Neural progenitor cell (in vitro differentiated cells): ENCODE results near the gene CDH20. TPM values are rescaled to one million over a fixed set of nuclear protein-coding genes. Genes with fewer than 3 reads are reported as not detected.
A peak's percentile ranks its signal among the peaks of the same experiment; 100 is the strongest.

Source experiments
- DNase-seq: peaks from one replicate; pipeline ENCODE4 v3.0.0-alpha.2; 2016; ENCODE audit warnings: low spot score
- H2AFZ ChIP-seq: fragments of 200-600 bp; sonication (generic); replicated peaks from 2 replicates; pipeline ENCODE4 v1.6.1; 2016; ENCODE audit warnings: antibody characterized with exemption
- H3F3A ChIP-seq: fragments of 200-600 bp; sonication (generic); 2 replicates; pipeline ENCODE4 v1.6.1; 2016; ENCODE audit warnings: antibody characterized with exemption, low read depth
- H3K27ac ChIP-seq: fragments of 200-600 bp; sonication (generic); 2 replicates; pipeline ENCODE4 v1.5.1; 2016; ENCODE audit warnings: mild to moderate bottlenecking
- H3K27me3 ChIP-seq: fragments of 200-600 bp; sonication (generic); 2 replicates; pipeline ENCODE4 v1.6.1; 2016; ENCODE audit warnings: mild to moderate bottlenecking, moderate library complexity
- H3K36me3 ChIP-seq: fragments of 200-600 bp; sonication (generic); 2 replicates; pipeline ENCODE4 v1.5.1; 2016
- H3K4me1 ChIP-seq: fragments of 200-600 bp; sonication (generic); 2 replicates; pipeline ENCODE4 v1.6.1; 2016; ENCODE audit warnings: mixed run types
- H3K4me2 ChIP-seq: fragments of 200-600 bp; sonication (generic); 2 replicates; pipeline ENCODE4 v1.6.1; 2016
- H3K4me3 ChIP-seq: fragments of 200-600 bp; sonication (generic); 2 replicates; pipeline ENCODE4 v1.5.1; 2016
- H3K79me2 ChIP-seq: fragments of 200-600 bp; sonication (generic); 2 replicates; pipeline ENCODE4 v1.6.1; 2016; ENCODE audit warnings: low read depth
- H3K9ac ChIP-seq: fragments of 200-600 bp; sonication (generic); 2 replicates; pipeline ENCODE4 v1.6.1; 2016
- H3K9me3 ChIP-seq: fragments of 200-600 bp; sonication (generic); 2 replicates; pipeline ENCODE4 v1.5.1; 2016; ENCODE audit warnings: low read depth
- H4K20me1 ChIP-seq: fragments of 200-600 bp; sonication (generic); 2 replicates; pipeline ENCODE4 v1.6.1; 2016; ENCODE audit warnings: low read depth
- H3K27ac Mint-ChIP-seq: 3 replicates; pipeline ENCODE4 v1.8.0; 2021; ENCODE audit warnings: mixed read lengths
- H3K27me3 Mint-ChIP-seq: 2 replicates; pipeline ENCODE4 v1.8.0; 2022; ENCODE audit warnings: low read depth, mild to moderate bottlenecking, inconsistent platforms, moderate library complexity, mixed read lengths; ENCODE audit not compliant: insufficient read depth
- H3K36me3 Mint-ChIP-seq: 3 replicates; pipeline ENCODE4 v1.8.0; 2021; ENCODE audit warnings: mixed read lengths
- H3K4me1 Mint-ChIP-seq: 3 replicates; pipeline ENCODE4 v1.8.0; 2021; ENCODE audit warnings: mixed read lengths
- H3K4me3 Mint-ChIP-seq: 3 replicates; pipeline ENCODE4 v1.8.0; 2021; ENCODE audit warnings: mild to moderate bottlenecking, moderate library complexity, mixed read lengths
- H3K9me3 Mint-ChIP-seq: 3 replicates; pipeline ENCODE4 v1.8.0; 2020; ENCODE audit warnings: mixed read lengths
- CTCF ChIP-seq: fragments of 200-600 bp; sonication (generic); IDR thresholded peaks from 2 replicates; pipeline ENCODE4 v1.5.1; 2017; ENCODE audit warnings: antibody characterized with exemption, mild to moderate bottlenecking
- EZH2 ChIP-seq: fragments of 200-600 bp; sonication (generic); IDR thresholded peaks from 2 replicates; pipeline ENCODE4 v1.6.1; 2017; ENCODE audit warnings: antibody characterized with exemption, mild to moderate bottlenecking, moderate library complexity
- EZH2phosphoT487 ChIP-seq: fragments of 200-600 bp; sonication (generic); IDR thresholded peaks from 2 replicates; pipeline ENCODE4 v1.6.1; 2017; ENCODE audit warnings: antibody characterized with exemption
- total RNA-seq: library from RNA; depleted of rRNA; stranded (reverse); fragments of >200 nt; gene quantifications from 2 replicates; pipeline ENCODE4 v1.2.3, GENCODE V29; 2015; ENCODE audit warnings: low replicate concordance

The CDH20 gene
- total RNA-seq, 1 donor from 2014 or later = 1.6 TPM

GRCh38 chr18:61371111-61371510 is 37.9 kb downstream of the CDH20 start:
- TF ChIP-seq CTCF (no peak), EZH2 (no peak), EZH2phosphoT487 (no peak)
- Mint-ChIP-seq H3K36me3 (no peaks in the 10 kb centered on the region), H3K9me3 (no peaks in the 10 kb centered on the region), H3K4me3 (no peak overlapping the region), H3K27ac (no peak overlapping the region), H3K4me1 (peaks cover 8% of the 10 kb centered on the region), H3K27me3 (no peaks in the 10 kb centered on the region)
- no peak overlapping the region for H3K4me3 ChIP-seq
- H3K4me1 ChIP-seq = no peaks in the 10 kb centered on the region
- H3K9ac ChIP-seq = no peak overlapping the region
- no peaks in the 10 kb centered on the region for H3K79me2 ChIP-seq
- H3K9me3 ChIP-seq = no peaks in the 10 kb centered on the region
- H3K27ac ChIP-seq = no peak overlapping the region
- H4K20me1 ChIP-seq = no peaks in the 10 kb centered on the region
- no peaks in the 10 kb centered on the region for H3K36me3 ChIP-seq
- no peak for DNase-seq
- H3K27me3 ChIP-seq = no peaks in the 10 kb centered on the region
- no peaks in the 10 kb centered on the region for H3F3A ChIP-seq
- H2AFZ ChIP-seq = no peak overlapping the region
- H3K4me2 ChIP-seq = no peak overlapping the region

GRCh38 chr18:61379827-61380226 is 46.6 kb downstream of the CDH20 start:
- Histone ChIP-seq H3K79me2 (no peaks in the 10 kb centered on the region), H3K9ac (no peak overlapping the region), H3K36me3 (no peaks in the 10 kb centered on the region), H3K27ac (no peak overlapping the region), H3K4me2 (no peak overlapping the region), H3K4me3 (no peak overlapping the region), H3K9me3 (no peaks in the 10 kb centered on the region), H3K4me1 (no peaks in the 10 kb centered on the region), H4K20me1 (no peaks in the 10 kb centered on the region), H2AFZ (peak overlapping the region; percentile 32), H3F3A (no peaks in the 10 kb centered on the region), H3K27me3 (no peaks in the 10 kb centered on the region)
- H3K36me3 Mint-ChIP-seq = no peaks in the 10 kb centered on the region
- H3K27me3 Mint-ChIP-seq = no peaks in the 10 kb centered on the region
- H3K27ac Mint-ChIP-seq = no peak overlapping the region
- TF ChIP-seq CTCF (no peak), EZH2 (no peak), EZH2phosphoT487 (no peak)
- H3K9me3 Mint-ChIP-seq = no peaks in the 10 kb centered on the region
- H3K4me1 Mint-ChIP-seq = no peaks in the 10 kb centered on the region
- H3K4me3 Mint-ChIP-seq = no peak overlapping the region
- DNase-seq = no peak

- H3K4me3 ChIP-seq = no peak overlapping the region
- H3K4me1 ChIP-seq = no peaks in the 10 kb centered on the region
- H3K27me3 Mint-ChIP-seq = no peaks in the 10 kb centered on the region
- H3K36me3 ChIP-seq = no peaks in the 10 kb centered on the region
- no peak for DNase-seq
- H3K9me3 Mint-ChIP-seq = no peaks in the 10 kb centered on the region
- no peak overlapping the region for H3K4me3 Mint-ChIP-seq
- no peaks in the 10 kb centered on the region for H3K79me2 ChIP-seq
- no peaks in the 10 kb centered on the region for H3K27me3 ChIP-seq
- H3K4me1 Mint-ChIP-seq = peaks cover 13% of the 10 kb centered on the region
- no peak overlapping the region for H3K27ac Mint-ChIP-seq
- H2AFZ ChIP-seq = no peak overlapping the region
- no peak overlapping the region for H3K4me2 ChIP-seq
- H4K20me1 ChIP-seq = no peaks in the 10 kb centered on the region
- TF ChIP-seq EZH2phosphoT487 = no peak
- no peak for TF ChIP-seq CTCF
- no peak for TF ChIP-seq EZH2
- no peaks in the 10 kb centered on the region for H3K9me3 ChIP-seq
- H3K9ac ChIP-seq = no peak overlapping the region
- H3K27ac ChIP-seq = no peak overlapping the region
- H3F3A ChIP-seq = no peaks in the 10 kb centered on the region
- no peaks in the 10 kb centered on the region for H3K36me3 Mint-ChIP-seq
Observed at GRCh38 chr18:61388010-61388409, 54.8 kb downstream of the CDH20 start.

DNA sequence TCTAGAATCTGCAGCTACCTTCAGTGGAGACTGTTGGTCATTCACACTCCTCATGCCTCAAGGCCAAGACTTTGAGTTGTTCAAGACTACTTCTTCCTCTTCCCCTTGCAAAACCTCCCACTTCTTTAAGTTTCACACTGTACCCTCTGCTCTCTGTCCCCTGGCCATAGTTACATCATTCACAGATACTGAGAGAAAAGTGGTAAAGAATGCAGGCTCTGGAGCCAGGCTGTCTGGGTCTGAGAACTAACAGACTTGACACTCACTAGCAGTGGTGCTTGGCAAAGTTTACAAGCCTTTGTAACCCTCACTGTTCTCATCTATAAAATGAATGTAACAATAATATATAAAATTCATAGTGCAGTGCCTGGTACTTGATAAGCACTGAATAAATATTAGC is 61.8 kb downstream of the CDH20 start:
- Mint-ChIP-seq H3K4me3 (no peak overlapping the region), H3K27me3 (no peaks in the 10 kb centered on the region), H3K36me3 (no peaks in the 10 kb centered on the region), H3K9me3 (no peaks in the 10 kb centered on the region), H3K27ac (no peak overlapping the region), H3K4me1 (peaks cover 26% of the 10 kb centered on the region)
- no peak for DNase-seq
- Histone ChIP-seq H4K20me1 (no peaks in the 10 kb centered on the region), H3K9me3 (no peaks in the 10 kb centered on the region), H3K79me2 (no peaks in the 10 kb centered on the region), H3K4me2 (no peak overlapping the region), H3K36me3 (no peaks in the 10 kb centered on the region), H3K27ac (no peak overlapping the region), H3K9ac (no peak overlapping the region), H3K4me3 (no peak overlapping the region), H3K4me1 (peaks cover 2% of the 10 kb centered on the region), H3K27me3 (no peaks in the 10 kb centered on the region), H2AFZ (no peak overlapping the region), H3F3A (no peaks in the 10 kb centered on the region)
- TF ChIP-seq EZH2 = no peak
- no peak for TF ChIP-seq CTCF
- TF ChIP-seq EZH2phosphoT487 = no peak
